Measurements from ENCODE around the gene KLC3.

The KLC3 gene

GRCh38 chr19:45352914-45353796 is 12.6 kb downstream of the KLC3 start:
- Histone ChIP-seq H3K4me1 (ENCODE audit: insufficient read depth, low read length) (no peaks in the 10 kb centered on the region), H3K9ac (ENCODE audit: low read depth, low read length) (no peak overlapping the region), H2AFZ (ENCODE audit: low read depth, low read length) (no peak overlapping the region), H3K27me3 (ENCODE audit: insufficient read depth, low read length, poor library complexity) (no peaks in the 10 kb centered on the region), H3K4me3 (ENCODE audit: low read depth in 1 of 2, low read length in 2 of 2) (no peak overlapping the region), H4K20me1 (ENCODE audit: insufficient read depth, low read length) (0 out of 2 replicates have a peak, but pooled peaks cover 3% of the 10 kb centered on the region), H3K27ac (ENCODE audit: low read length) (no peak overlapping the region), H3K9me3 (ENCODE audit: insufficient read depth, low read length, severe bottlenecking) (no peaks in the 10 kb centered on the region), H3K36me3 (ENCODE audit: insufficient read depth, low read length) (peaks cover 71% of the 10 kb centered on the region), H3K4me2 (ENCODE audit: insufficient read depth, low read length) (no peak overlapping the region), H3K79me2 (ENCODE audit: insufficient read depth, low read length) (no peaks in the 10 kb centered on the region)
- TF ChIP-seq CTCF (IDR thresholded peaks at IDR 0.05; ENCODE audit: borderline replicate concordance, extremely low read depth, low read length, poor library complexity, severe bottlenecking), result no peak
- TF ChIP-seq EZH2 (IDR thresholded peaks at IDR 0.05; ENCODE audit: borderline replicate concordance, low read depth, low read length, severe bottlenecking), result no peak
- ATAC-seq (ENCODE audit: insufficient read depth, low read depth) (no peak), DNase-seq (no peak)

GRCh38 chr19:45354241-45354842 is 13.8 kb downstream of the KLC3 start:
- peaks cover 76% of the 10 kb centered on the region for H3K36me3 ChIP-seq (ENCODE audit: insufficient read depth, low read length)
- DNase-seq, result no peak

GRCh38 chr19:45355402-45355801 is 14.9 kb downstream of the KLC3 start:
- H3K4me3 ChIP-seq (ENCODE audit: low read depth in 1 of 2, low read length in 2 of 2), result no peak overlapping the region
- TF ChIP-seq CTCF (IDR thresholded peaks at IDR 0.05; ENCODE audit: borderline replicate concordance, extremely low read depth, low read length, poor library complexity, severe bottlenecking) (no peak), EZH2 (IDR thresholded peaks at IDR 0.05; ENCODE audit: borderline replicate concordance, low read depth, low read length, severe bottlenecking) (no peak)
- H3K9ac ChIP-seq (ENCODE audit: low read depth, low read length), result no peak overlapping the region
- H3K27ac ChIP-seq (ENCODE audit: low read length), result no peak overlapping the region
- H3K27me3 ChIP-seq (ENCODE audit: insufficient read depth, low read length, poor library complexity), result no peaks in the 10 kb centered on the region
- ATAC-seq (ENCODE audit: insufficient read depth, low read depth) (no peak), DNase-seq (no peak)
- H3K79me2 ChIP-seq (ENCODE audit: insufficient read depth, low read length), result no peaks in the 10 kb centered on the region
- 0 out of 2 replicates have a peak, but pooled peaks cover 3% of the 10 kb centered on the region for H4K20me1 ChIP-seq (ENCODE audit: insufficient read depth, low read length)
- H2AFZ ChIP-seq (ENCODE audit: low read depth, low read length), result no peak overlapping the region
- no peaks in the 10 kb centered on the region for H3K4me1 ChIP-seq (ENCODE audit: insufficient read depth, low read length)
- no peak overlapping the region for H3K4me2 ChIP-seq (ENCODE audit: insufficient read depth, low read length)
- H3K36me3 ChIP-seq (ENCODE audit: insufficient read depth, low read length), result peaks cover 77% of the 10 kb centered on the region
- H3K9me3 ChIP-seq (ENCODE audit: insufficient read depth, low read length, severe bottlenecking), result no peaks in the 10 kb centered on the region

More at GRCh38 chr19:45354241-45354842, 13.8 kb downstream of the KLC3 start:
- H3K9me3 ChIP-seq (ENCODE audit: insufficient read depth, low read length, severe bottlenecking), result no peaks in the 10 kb centered on the region
- H3K4me2 ChIP-seq (ENCODE audit: insufficient read depth, low read length), result no peak overlapping the region
- no peaks in the 10 kb centered on the region for H3K79me2 ChIP-seq (ENCODE audit: insufficient read depth, low read length)
- H3K4me1 ChIP-seq (ENCODE audit: insufficient read depth, low read length), result no peaks in the 10 kb centered on the region
- 0 out of 2 replicates have a peak, but pooled peaks cover 3% of the 10 kb centered on the region for H4K20me1 ChIP-seq (ENCODE audit: insufficient read depth, low read length)
- no peaks in the 10 kb centered on the region for H3K27me3 ChIP-seq (ENCODE audit: insufficient read depth, low read length, poor library complexity)
- no peak for TF ChIP-seq EZH2 (IDR thresholded peaks at IDR 0.05; ENCODE audit: borderline replicate concordance, low read depth, low read length, severe bottlenecking)
- no peak for TF ChIP-seq CTCF (IDR thresholded peaks at IDR 0.05; ENCODE audit: borderline replicate concordance, extremely low read depth, low read length, poor library complexity, severe bottlenecking)
- H2AFZ ChIP-seq (ENCODE audit: low read depth, low read length), result no peak overlapping the region
- ATAC-seq (ENCODE audit: insufficient read depth, low read depth), result no peak
- H3K9ac ChIP-seq (ENCODE audit: low read depth, low read length), result no peak overlapping the region
- H3K27ac ChIP-seq (ENCODE audit: low read length), result no peak overlapping the region
- H3K4me3 ChIP-seq (ENCODE audit: low read depth in 1 of 2, low read length in 2 of 2), result no peak overlapping the region
